Measurements from ENCODE around the gene GP9.

- TF ChIP-seq, protein P1, sequence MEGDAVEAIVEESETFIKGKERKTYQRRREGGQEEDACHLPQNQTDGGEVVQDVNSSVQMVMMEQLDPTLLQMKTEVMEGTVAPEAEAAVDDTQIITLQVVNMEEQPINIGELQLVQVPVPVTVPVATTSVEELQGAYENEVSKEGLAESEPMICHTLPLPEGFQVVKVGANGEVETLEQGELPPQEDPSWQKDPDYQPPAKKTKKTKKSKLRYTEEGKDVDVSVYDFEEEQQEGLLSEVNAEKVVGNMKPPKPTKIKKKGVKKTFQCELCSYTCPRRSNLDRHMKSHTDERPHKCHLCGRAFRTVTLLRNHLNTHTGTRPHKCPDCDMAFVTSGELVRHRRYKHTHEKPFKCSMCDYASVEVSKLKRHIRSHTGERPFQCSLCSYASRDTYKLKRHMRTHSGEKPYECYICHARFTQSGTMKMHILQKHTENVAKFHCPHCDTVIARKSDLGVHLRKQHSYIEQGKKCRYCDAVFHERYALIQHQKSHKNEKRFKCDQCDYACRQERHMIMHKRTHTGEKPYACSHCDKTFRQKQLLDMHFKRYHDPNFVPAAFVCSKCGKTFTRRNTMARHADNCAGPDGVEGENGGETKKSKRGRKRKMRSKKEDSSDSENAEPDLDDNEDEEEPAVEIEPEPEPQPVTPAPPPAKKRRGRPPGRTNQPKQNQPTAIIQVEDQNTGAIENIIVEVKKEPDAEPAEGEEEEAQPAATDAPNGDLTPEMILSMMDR (IDR thresholded peaks at IDR 0.05), result no peak
- no peak for TF ChIP-seq POLR2A (IDR thresholded peaks at IDR 0.05)
Observed at GRCh38 chr3:129056451-129057173, 4.0 kb upstream of the GP9 start.
